ENCODE data around the gene POLDIP2.

Gene POLDIP2

DNA sequence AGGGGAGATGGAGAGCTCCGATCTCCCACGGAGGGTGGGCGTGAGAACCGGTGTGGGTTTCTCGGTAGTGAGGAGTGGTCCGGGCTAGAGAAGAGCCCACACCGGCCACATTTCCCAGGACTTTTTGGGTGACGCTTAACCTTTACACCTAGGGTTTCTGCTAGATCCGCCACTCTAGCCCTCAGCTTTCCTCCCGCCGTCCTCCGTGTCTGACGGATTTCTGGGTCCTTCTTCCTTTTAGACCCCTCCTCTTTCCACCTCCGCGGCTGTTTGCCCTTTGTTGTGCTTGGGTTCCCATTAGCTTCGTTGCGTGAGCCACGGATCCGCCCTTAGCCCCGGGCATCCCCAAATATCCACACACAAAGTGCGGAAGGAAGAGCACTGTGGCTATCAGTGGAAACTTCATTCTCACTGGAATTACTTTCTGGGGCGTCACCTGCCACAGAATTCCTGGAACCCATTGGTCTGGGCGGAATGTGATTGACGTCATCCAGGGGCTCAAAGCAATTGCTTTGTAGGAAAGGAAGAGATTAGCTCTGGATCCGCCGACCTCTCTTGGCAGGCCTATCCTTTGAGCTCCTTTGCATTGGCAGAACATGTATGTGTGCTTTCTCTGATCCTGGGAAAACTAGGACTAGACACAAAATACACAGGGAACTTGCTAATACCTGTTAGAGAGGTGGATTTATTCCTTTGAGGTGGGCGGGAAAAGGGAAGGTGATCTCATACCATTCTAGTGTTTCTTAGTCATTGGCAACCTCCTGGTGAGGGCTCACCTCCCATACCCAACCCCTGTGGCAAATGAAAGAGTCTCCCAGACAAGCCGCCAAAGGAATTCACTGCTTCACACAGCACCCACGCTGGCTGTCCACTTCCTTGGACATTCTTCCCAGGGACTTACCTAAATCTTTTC lies 21.1 kb downstream of the POLDIP2 start:
- peak; percentile 91 for DNase-seq (ENCODE audit: low spot score)

GRCh38 chr17:28335201-28335958 lies 21.9 kb downstream of the POLDIP2 start, which contains the start of the genes IFT20 and TNFAIP1:
Gene IFT20, minus strand, starts transcription at chr17:28335472. Its CDS starts 3,487 bp downstream, at chr17:28331985.
Gene TNFAIP1, plus strand, starts transcription at chr17:28335761. Its CDS starts 3,761 bp downstream, at chr17:28339522.
- peak; percentile 99 for DNase-seq (ENCODE audit: low spot score)

DNA sequence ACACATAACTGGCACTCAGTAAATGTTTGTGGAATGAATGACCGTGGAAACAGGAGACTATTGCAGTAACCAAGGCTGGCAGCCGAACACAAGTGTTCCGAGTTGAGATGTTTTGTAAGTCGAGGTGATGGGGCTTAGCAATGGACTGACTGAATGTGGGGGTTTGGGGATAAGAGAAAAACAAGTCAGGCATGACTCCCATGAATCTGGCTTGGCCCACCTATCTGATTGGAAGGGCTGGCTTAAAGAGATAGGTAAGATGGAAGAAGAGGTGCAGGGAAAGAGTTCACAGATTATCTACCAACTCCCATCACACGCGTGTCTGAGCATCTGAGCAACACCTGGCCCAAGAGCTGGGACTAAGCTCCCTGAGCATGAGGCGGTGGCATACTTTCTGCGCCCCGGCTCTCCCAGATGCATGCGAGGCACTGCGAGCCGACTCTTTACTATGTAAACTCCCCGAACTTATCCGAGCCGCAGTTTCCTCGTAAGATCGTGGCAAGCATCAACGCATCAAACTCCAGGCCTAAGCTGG lies 22.6 kb downstream of the POLDIP2 start:
- no peak for DNase-seq (ENCODE audit: low spot score)

DNA sequence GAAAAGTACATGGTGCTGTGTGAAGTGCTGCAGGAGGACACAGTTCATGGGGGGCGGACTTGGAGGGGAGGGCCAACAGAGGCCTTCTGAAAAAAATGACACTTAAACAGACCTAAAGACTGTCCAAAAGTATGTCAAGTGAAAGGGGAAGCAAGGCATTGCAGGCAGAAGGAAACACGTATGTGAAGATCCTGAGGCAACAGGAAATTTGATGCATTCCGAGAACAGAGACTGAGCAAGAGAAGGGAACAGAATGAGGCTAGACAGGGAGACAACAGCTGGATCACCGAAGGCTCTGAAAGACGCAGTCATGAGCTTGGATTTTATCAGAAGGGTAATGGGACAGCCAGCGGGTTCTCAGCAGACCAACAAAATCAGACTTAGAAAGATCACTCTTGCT lies 23.2 kb downstream of the POLDIP2 start:
- no peak for DNase-seq (ENCODE audit: low spot score)

GRCh38 chr17:28333083-28333746 lies 24.1 kb downstream of the POLDIP2 start:
- DNase-seq (ENCODE audit: low spot score), result no peak

DNA sequence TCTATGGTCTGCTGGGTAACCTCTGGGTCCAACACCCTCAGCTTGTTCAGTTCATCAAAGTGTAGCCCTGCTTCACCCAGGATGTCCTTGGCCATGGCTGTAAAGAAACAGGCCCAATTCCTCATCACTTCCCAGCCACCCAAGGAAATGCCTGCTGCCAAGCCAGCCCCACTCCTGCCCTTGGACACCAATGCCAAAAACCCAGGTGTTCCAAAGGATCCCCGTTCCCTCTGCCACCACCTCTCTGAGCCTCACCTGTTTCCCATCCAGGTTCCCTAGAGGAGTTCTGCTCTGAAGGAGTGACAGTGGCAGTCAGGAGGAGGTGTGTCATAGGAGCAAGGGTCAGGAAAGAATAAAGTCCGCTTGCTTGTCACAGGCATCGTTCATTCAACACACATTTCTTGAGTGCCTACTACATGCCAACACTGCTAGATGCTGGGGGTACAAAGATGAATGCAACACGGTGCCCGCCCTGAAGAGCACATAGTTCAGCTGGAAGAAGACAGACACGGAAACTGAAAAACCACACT lies 25.4 kb downstream of the POLDIP2 start:
- DNase-seq (ENCODE audit: low spot score), result no peak

DNA sequence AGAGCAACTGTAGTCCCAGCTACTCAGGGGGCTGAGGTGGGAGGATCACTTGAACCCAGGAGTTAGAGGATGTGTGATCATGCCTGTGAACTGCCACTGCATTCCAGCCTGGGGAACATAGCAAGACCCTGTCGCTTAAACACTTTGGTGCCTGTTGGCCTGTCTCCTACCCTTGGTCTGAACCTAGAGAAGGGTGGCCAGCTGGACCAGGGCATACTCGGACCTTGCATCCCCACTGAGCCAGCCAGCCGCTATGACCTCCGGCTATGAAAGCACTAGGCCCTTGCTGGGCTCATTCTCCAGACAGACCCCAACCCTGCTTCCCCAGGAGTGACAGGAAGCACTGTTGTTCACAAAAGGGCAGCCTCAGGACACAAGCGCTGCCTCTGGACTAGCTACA lies 26.7 kb downstream of the POLDIP2 start:
- no peak for DNase-seq (ENCODE audit: low spot score)

- DNase-seq (ENCODE audit: low spot score), result no peak
These were observed 29.0 kb downstream of the POLDIP2 start for GRCh38 chr17:28328325-28328724.

DNA sequence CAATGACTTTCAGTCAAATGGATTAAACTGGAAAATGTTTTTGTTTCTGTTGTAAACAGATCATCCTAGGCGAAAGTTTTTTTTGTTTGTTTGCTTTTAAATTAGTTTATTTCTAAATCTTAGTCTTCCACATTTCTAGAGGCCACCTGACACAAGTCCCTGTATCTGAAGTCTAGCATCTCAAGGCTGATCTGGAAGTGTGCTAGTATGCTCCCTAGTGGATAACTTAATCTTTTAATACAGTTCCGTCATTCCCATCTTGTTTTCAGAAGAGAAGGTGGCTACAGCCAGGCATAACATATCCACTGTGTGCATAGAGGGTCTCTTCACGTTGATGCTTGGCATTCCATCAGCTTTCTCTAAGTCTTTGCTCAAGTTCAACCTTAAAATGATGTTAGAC lies 29.6 kb downstream of the POLDIP2 start:
- DNase-seq (ENCODE audit: low spot score), result no peak

DNA sequence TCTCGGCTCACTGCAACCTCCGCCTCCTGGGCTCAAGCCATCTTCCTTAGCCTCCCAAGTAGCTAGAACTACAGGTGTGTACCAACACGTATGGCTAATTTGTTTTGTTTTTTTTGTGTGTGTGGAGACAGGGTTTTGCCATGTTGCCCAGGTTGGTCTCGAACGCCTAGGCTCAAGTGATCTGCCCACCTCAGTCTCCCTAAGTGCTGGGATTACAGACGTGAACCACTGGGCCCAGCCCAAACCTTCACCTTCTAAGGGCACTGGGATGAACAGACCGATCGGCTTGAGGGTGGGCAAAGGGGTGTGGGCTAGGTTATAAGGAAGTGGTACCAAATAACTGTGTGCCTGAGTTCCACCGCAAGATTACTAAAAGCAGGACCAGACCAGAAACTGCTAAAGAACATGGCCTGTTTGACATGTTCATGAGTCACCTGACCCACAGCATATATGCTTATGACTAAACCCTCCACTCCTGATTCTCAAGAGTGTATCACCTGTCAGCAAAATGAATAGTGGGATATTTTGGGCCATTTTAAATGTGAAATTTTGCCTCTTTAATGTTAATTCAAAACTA lies 30.2 kb downstream of the POLDIP2 start:
- DNase-seq (ENCODE audit: low spot score), result no peak

DNA sequence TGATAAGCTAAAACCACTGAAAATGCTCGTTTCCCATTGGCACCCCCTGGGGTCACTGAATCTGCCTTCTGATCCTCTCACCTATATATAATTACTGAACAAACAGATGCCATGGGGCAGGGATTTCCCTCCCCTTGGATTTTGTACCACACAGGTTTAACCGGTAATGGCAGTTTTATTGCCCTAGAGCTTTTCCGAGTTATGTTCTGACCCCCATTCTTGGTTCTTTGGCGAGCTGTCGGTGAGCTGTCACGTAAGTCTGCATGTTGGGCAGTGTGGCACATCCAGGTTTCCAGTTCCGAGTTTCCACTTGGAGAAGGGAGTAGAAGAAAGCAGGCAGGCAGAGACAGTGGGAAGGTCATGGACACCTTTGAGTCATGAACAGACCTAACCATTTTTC lies 31.2 kb downstream of the POLDIP2 start:
- no peak for DNase-seq (ENCODE audit: low spot score)

DNA sequence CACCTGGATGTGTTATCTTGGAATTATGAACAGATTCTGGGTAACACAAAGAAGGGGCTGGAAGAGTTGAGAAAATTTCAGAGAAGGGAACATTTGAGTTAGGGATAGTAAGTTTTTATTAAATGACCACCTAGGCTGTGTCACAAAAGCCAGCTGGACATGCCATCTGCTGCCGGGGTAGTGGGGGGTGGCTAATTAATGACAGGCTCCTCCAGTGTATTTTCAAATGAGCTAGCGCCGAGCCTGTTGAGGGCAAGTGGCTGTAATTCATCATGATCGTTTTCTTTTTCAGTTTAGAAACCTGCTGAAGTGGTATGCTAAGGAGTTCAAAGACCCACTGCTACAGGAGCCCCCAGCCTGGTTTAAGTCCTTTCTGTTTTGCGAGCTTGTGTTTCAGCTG lies 32.1 kb downstream of the POLDIP2 start:
- no peak for DNase-seq (ENCODE audit: low spot score)

DNA sequence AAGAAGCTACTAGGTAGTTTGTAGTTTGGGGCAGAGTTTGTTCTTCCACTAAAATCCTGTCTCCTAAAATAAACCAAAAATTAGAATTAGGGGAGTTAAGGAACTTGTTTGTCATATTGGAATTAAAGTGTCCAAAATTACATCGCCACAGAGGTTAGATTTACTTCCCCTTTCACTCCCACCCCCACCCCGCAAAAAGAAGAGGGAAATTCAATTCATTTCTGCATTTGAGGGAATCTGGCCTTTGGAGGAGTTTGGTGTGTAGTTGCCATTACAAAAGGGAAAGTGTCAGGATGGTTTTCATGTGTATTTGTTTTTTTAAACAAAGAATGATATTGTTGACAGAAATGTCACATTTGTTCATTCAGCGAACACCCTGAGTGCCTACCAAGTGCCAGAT lies 32.5 kb downstream of the POLDIP2 start:
- DNase-seq (ENCODE audit: low spot score), result no peak

- DNase-seq (ENCODE audit: low spot score), result no peak
These were observed 33.0 kb downstream of the POLDIP2 start for GRCh38 chr17:28324267-28324745.

DNA sequence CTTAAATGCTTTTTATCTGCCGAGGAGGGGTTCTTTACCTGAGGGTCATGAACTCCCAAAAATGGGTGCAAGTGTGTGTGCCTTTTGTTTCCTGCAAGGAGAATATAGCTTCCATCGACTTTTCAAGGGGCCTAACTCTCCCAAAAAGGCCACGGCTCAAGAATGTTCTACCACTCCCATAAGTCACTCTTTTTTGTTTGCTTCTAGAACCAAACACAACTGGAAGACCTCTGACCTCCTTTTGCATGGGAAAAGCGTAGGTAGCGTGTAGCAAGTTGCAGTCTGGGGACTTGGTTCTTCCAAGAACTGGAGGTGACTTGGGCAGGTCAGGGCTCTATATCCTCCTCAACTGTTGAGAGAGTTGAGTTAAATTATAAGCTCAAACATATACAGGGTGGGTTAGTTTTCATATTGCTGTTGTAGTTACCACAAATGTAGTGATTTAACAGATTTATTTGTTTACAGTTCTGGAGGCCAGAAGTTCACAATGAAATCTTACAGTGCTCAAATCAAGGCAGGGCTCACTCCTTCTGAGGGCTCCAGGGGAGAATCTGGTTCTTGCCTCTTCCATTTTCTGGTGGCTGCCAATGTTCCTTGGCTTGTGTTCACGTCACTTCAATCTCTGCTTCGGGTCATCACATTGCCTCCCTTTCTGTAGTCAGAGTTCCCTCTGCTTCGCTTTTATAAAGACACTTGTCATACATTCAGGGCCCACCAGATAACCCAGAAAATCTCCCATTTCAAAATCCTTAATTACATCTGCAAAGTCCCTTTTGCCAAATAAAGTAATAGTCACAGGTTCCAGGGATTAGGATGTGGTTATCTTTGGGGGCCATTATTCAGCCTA lies 36.9 kb downstream of the POLDIP2 start:
- no peak for DNase-seq (ENCODE audit: low spot score)

- no peak for DNase-seq (ENCODE audit: low spot score)
These were observed 37.8 kb downstream of the POLDIP2 start for GRCh38 chr17:28319598-28319935.

GRCh38 chr17:28318759-28319597 lies 38.3 kb downstream of the POLDIP2 start, which contains the start of gene TMEM97:
Gene TMEM97, plus strand, starts transcription at chr17:28319200. Its CDS starts 40 bp downstream, at chr17:28319240.
- peak; percentile 98 for DNase-seq (ENCODE audit: low spot score)

DNA sequence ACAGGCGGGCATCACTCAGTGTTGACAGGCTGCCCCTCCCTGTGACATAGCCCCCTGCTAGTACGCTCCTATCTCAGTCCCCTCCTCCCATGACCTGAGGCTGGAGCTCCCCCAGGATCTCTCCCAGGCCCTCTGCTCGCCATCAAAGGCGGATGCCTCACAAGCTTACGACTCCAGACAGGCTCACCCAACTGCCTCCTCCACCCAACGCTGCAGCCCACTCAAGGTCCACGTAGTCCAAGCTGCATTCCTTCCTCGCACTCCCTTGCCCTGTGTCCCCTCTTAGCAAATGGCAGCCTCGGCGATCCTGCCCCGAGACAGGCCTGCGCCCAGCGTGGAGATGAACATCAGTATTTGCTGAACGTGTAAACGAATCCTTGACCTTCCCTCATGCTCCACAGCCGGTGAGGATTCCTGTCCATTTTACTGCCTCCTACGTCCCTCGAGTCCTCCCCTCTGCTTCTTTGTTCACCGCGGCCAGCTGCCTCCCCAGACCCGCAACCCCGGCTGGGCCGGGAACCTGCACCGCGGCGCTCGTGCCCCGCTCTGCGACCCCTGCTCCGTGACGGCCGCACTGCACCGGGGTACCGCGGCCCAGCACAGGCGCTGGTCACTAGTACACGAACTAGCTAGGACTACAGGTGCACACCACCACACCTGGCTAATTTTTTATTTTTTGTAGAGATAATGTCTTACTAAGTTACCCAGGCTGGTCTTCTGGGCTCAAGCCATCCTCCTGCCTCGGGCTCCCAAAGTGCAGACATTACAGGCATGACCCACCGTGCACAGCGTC lies 39.2 kb downstream of the POLDIP2 start:
- no peak for DNase-seq (ENCODE audit: low spot score)
